Lung (tissue), 12 donors: ENCODE results near the gene ARHGEF7. TPM values are rescaled to one million over a fixed set of nuclear protein-coding genes. Genes with fewer than 3 reads are reported as not detected.

Experiments used
- ATAC-seq: fragments of 200-7000 bp; cut with Tn5 transposase; one replicate; pipeline ENCODE4 v1.9.1; 2020; ENCODE audit warnings: moderate number of reproducible peaks; ENCODE audit not compliant: insufficient read depth, low FRiP score
- DNase-seq, 3 donors: peaks; one replicate each; pipeline ENCODE4 v3.0.0-alpha.2; 2013 to 2017
- H3K27ac ChIP-seq, 2 donors: one replicate each; pipeline ENCODE4 v1.5.1; 2013; ENCODE audit warnings: mild to moderate bottlenecking in 2 of 2, moderate library complexity in 2 of 2, control low read depth in 1 of 2, inconsistent platforms in 1 of 2, low read depth in 1 of 2, low read length in 1 of 2
- H3K27me3 ChIP-seq, 3 donors: one replicate each; pipeline ENCODE4 v1.5.1; 2013; ENCODE audit warnings: low read length in 2 of 3; ENCODE audit not compliant: control insufficient read depth in 3 of 3, insufficient read depth in 3 of 3
- H3K36me3 ChIP-seq, 4 donors: one replicate each; pipeline ENCODE4 v1.5.1; 2013; ENCODE audit warnings: low read length in 4 of 4, mild to moderate bottlenecking in 1 of 4, moderate library complexity in 1 of 4; ENCODE audit not compliant: control insufficient read depth in 4 of 4, insufficient read depth in 4 of 4
- H3K4me1 ChIP-seq, 5 donors: one replicate each; pipeline ENCODE4 v1.5.1; 2013; ENCODE audit warnings: low read length in 5 of 5, mild to moderate bottlenecking in 2 of 5, moderate library complexity in 1 of 5; ENCODE audit not compliant: control insufficient read depth in 5 of 5, insufficient read depth in 5 of 5
- H3K4me3 ChIP-seq: one replicate; pipeline ENCODE4 v1.5.1; 2013; ENCODE audit warnings: mild to moderate bottlenecking, control low read depth, moderate library complexity
- H3K9ac ChIP-seq, 2 donors: one replicate each; pipeline ENCODE4 v1.5.1; 2013; ENCODE audit warnings: low read length in 2 of 2, control low read depth in 1 of 2; ENCODE audit not compliant: insufficient read depth in 1 of 2
- H3K9me3 ChIP-seq, 4 donors: one replicate each; pipeline ENCODE4 v1.5.1; 2013; ENCODE audit warnings: low read length in 3 of 4, mild to moderate bottlenecking in 1 of 4, moderate library complexity in 1 of 4; ENCODE audit not compliant: control insufficient read depth in 4 of 4, insufficient read depth in 3 of 4
- WGBS, 2 donors: extraction: QIAGEN DNeasy Blood & Tissue Kit; methylation state at CpG; one replicate each; pipeline ENCODE4 v1.1.7; 2013; 5-methylcytosine and 5-hydroxymethylcytosine counted together
- polyA plus RNA-seq, 2 donors: library from polyadenylated mRNA; stranded (reverse); fragments of 200-250 nt; gene quantifications; one replicate each; pipeline ENCODE4 v1.2.1, GENCODE V29; 2013
- total RNA-seq, 2 donors: library from RNA; depleted of rRNA in 1 of 2; stranded (reverse); fragments of >200 nt in 1 of 2; gene quantifications; one replicate each; pipeline ENCODE4 v1.2.1, GENCODE V29; 2014 to 2021
- TF ChIP-seq, protein P1 (sequence below): IDR thresholded peaks from 2 replicates; pipeline ENCODE4 v1.5.1; 2012; ENCODE audit warnings: mild to moderate bottlenecking; ENCODE audit errors: control extremely low read depth, extremely low read depth
- donor health status: control.
- donor health status: control.
- donor health status: Bipolar disorder and iron deficiency.
- donor health status: healthy.
- donor health status: DM: yes; HTN: yes; CAD: no.

Gene ARHGEF7
- total and polyA plus RNA-seq, 4 donors = 20.9 to 143 (median 37.8) TPM

DNA sequence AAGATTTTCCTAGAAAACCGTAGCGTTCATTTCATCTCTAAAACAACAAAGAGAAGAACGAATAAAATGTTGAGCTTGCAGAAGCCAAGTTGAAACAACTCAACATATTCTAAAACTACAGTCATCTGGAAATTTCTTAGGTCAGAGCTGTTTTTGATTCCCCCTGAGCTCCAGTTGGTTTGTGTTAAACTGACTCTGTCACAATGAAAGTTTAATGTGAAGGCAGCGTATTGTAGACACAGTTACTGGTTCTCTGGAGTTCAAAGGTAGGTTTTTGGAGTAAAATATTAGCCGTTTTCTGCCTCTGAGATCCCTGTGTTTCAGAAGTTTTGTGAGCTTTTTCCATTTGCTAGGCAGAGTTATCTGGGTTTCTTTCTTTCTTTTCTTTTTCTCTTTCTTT, 2.2 kb downstream of the ARHGEF7 start:
- Histone ChIP-seq H3K36me3 (no peaks in the 10 kb centered on the region), H3K4me3 (no peak overlapping the region), H3K9ac (no peak overlapping the region), H3K27me3 (peaks cover 0 to 70% (median 54%) of the 10 kb centered on the region in 3 donors), H3K27ac (no peak overlapping the region), H3K4me1 (peaks cover 0 to 4% (median 0%) of the 10 kb centered on the region in 5 donors), H3K9me3 (no peaks in the 10 kb centered on the region)
- 87 to 94% methylated on average over 5 of the region's 5 CpGs for WGBS, 2 donors
- DNase-seq (no peak), ATAC-seq (no peak)
- TF ChIP-seq, protein P1, sequence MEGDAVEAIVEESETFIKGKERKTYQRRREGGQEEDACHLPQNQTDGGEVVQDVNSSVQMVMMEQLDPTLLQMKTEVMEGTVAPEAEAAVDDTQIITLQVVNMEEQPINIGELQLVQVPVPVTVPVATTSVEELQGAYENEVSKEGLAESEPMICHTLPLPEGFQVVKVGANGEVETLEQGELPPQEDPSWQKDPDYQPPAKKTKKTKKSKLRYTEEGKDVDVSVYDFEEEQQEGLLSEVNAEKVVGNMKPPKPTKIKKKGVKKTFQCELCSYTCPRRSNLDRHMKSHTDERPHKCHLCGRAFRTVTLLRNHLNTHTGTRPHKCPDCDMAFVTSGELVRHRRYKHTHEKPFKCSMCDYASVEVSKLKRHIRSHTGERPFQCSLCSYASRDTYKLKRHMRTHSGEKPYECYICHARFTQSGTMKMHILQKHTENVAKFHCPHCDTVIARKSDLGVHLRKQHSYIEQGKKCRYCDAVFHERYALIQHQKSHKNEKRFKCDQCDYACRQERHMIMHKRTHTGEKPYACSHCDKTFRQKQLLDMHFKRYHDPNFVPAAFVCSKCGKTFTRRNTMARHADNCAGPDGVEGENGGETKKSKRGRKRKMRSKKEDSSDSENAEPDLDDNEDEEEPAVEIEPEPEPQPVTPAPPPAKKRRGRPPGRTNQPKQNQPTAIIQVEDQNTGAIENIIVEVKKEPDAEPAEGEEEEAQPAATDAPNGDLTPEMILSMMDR = no peak

DNA sequence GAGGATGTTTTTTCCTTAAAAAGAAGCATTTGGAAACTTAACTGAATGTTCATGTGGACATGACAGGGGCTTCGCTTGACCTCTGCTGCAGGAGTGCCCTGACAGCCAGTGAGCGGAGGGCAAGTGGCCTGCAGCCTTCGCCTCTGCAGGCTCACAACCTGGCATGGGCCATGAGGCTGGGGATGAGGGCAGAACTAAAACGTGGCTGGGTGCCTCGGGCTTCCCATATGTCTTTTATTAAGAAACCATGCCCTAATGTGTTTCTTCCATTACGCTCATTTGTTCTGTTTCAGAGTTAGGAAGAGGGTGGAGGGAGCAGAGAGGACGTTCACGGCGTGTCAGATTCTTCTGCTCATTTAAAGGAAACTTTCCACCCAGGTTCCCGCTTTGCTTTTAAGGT, 2.9 kb downstream of the ARHGEF7 start:
- Histone ChIP-seq H3K9me3 (no peaks in the 10 kb centered on the region), H3K9ac (no peak overlapping the region), H3K27ac (no peak overlapping the region), H3K4me3 (no peak overlapping the region), H3K27me3 (peaks cover 0 to 65% (median 48%) of the 10 kb centered on the region in 3 donors), H3K36me3 (no peaks in the 10 kb centered on the region), H3K4me1 (peaks cover 0 to 4% (median 0%) of the 10 kb centered on the region in 5 donors)
- DNase-seq (no peak), ATAC-seq (no peak)
- WGBS, 2 donors = 85 to 88% methylated on average over 10 of the region's 10 CpGs
- TF ChIP-seq, protein P1 = no peak

DNA sequence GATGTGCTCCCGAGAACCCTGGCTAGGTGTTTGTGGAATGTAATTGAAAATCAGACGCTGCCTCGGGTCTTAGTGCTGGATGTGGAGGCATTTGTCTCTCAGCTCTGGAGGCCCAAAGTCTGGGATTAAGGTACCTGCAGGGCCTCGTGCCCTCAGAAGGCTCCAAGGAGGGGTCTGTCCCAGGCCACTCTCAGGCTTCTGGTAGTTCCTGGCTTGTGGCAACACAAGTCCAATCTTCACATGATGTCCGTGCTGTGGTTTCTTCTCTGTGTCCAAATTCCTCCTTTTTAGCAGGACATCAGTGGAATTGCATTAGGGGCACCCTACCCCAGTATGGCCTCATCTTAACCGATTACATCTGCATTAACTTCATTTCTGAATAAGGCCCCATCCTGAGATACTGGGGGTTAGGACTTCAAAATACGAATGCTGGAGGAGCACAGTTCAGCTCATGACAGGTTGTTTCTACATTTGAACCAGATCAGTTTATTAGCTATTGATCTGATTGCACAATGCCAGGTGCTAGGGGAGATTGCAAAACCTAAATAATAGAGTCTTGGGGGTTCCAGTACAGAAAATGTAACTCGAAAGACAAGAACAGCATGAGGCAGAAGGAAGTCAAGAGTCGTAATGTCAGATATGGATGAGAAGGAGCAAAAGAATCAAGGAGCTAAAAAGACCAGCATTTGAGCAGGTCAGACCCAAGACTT, 3.9 kb downstream of the ARHGEF7 start:
- no peak for ATAC-seq
- peaks cover 0 to 4% (median 0%) of the 10 kb centered on the region in 5 donors for H3K4me1 ChIP-seq
- TF ChIP-seq, protein P1 = no peak
- H3K9me3 ChIP-seq = no peaks in the 10 kb centered on the region
- WGBS, 2 donors = 92 to 93% methylated on average over 9 of the region's 9 CpGs
- DNase-seq = no peak
- H3K27me3 ChIP-seq = peaks cover 0 to 54% (median 37%) of the 10 kb centered on the region in 3 donors
- no peaks in the 10 kb centered on the region for H3K36me3 ChIP-seq
- H3K9ac ChIP-seq = no peak overlapping the region
- H3K27ac ChIP-seq = no peak overlapping the region
- no peak overlapping the region for H3K4me3 ChIP-seq
